GM12878 (cell line): Measurements from ENCODE around the gene CACNA1D. TPM values are rescaled to one million over a fixed set of nuclear protein-coding genes. Genes with fewer than 3 reads are reported as not detected.
A peak's percentile ranks its signal among the peaks of the same experiment; 100 is the strongest.

Experiments used
- ATF7 ChIP-seq: fragments of 450-650 bp; IDR thresholded peaks from 2 replicates; pipeline ENCODE4 v1.6.1; 2016; ENCODE audit warnings: low read depth, mild to moderate bottlenecking
- BHLHE40 ChIP-seq, 2 experiments: fragments of 450-650 bp in 1 of 2; IDR thresholded peaks; 2 replicates each; pipeline ENCODE4 v1.6.1; 2011 to 2017; ENCODE audit warnings: low read depth in 2 of 2, borderline replicate concordance in 1 of 2, improper control_type of control experiment in 1 of 2, low read length in 1 of 2, mild to moderate bottlenecking in 1 of 2
- BRCA1 ChIP-seq: IDR thresholded peaks from 2 replicates; pipeline ENCODE4 v1.6.1; 2011; ENCODE audit warnings: low read depth, low read length, improper control_type of control experiment
- CREM ChIP-seq: IDR thresholded peaks from 2 replicates; pipeline ENCODE4 v1.6.1; 2014; ENCODE audit warnings: antibody characterized with exemption, low read depth
- EED ChIP-seq: sonication (generic); IDR thresholded peaks from 2 replicates; pipeline ENCODE4 v1.6.1; 2016; ENCODE audit warnings: antibody characterized with exemption, low read depth
- MTA2 ChIP-seq: fragments of 450-650 bp; IDR thresholded peaks from 2 replicates; pipeline ENCODE4 v1.6.1; 2016; ENCODE audit warnings: low read depth, mild to moderate bottlenecking, moderate library complexity
- NBN ChIP-seq: fragments of 450-650 bp; IDR thresholded peaks from 2 replicates; pipeline ENCODE4 v1.6.1; 2016
- RAD51 ChIP-seq: fragments of 450-650 bp; IDR thresholded peaks from 2 replicates; pipeline ENCODE4 v1.6.1; 2016; ENCODE audit warnings: moderate library complexity, mild to moderate bottlenecking, inconsistent platforms
- TARDBP ChIP-seq: IDR thresholded peaks from 2 replicates; pipeline ENCODE4 v1.6.1; 2016; ENCODE audit warnings: borderline replicate concordance
- TBL1XR1 ChIP-seq: IDR thresholded peaks from 2 replicates; pipeline ENCODE4 v1.6.1; 2012; ENCODE audit warnings: low read depth, low read length, improper control_type of control experiment
- ZNF24 ChIP-seq: fragments of 450-650 bp; IDR thresholded peaks from 2 replicates; pipeline ENCODE4 v1.6.1; 2017; ENCODE audit warnings: antibody characterized with exemption, mild to moderate bottlenecking
- polyA plus RNA-seq, 11 experiments: library from polyadenylated mRNA; depleted of rRNA in 4 of 11; unstranded in 6 of 11; stranded (reverse) in 5 of 11; fragments of >200 nt; fragmentation: Nextera tagmentation in 4 of 11; fragmentation: Illumina TruSeq in 1 of 11; extraction: Ambion mirVana in 4 of 11; extraction: Trizol in 1 of 11; gene quantifications; 1 replicate in 1 of 11; 2 replicates in 10 of 11; pipeline versions ENCODE4 v1.2.1 to v1.2.3, GENCODE V29; 2011 to 2016; ENCODE audit warnings: inconsistent platforms in 2 of 11, missing spikeins in 2 of 11, low read depth in 1 of 11
- total RNA-seq, 4 experiments: library from RNA; depleted of rRNA in 3 of 4; stranded (reverse); fragments of >200 nt in 3 of 4; fragmentation: Illumina TruSeq in 1 of 4; extraction: Trizol in 1 of 4; gene quantifications; 2 replicates each; pipeline versions ENCODE4 v1.2.1 to v1.2.3, GENCODE V29; 2013 to 2021
- TF ChIP-seq, protein P1 (sequence below): IDR thresholded peaks from 2 replicates; pipeline ENCODE4 v1.6.1; 2012; ENCODE audit warnings: low read depth, low read length, improper control_type of control experiment
- TF ChIP-seq, protein P2 (sequence below): fragments of 450-650 bp; formaldehyde crosslinking; IDR thresholded peaks from 2 replicates; pipeline ENCODE4 v1.5.0; 2022; ENCODE audit warnings: mild to moderate bottlenecking, missing genetic modification characterization
- TF ChIP-seq, protein P3 (sequence below): fragments of 450-650 bp; IDR thresholded peaks from 2 replicates; pipeline ENCODE4 v1.6.1; 2017; ENCODE audit warnings: mild to moderate bottlenecking, low read depth, inconsistent platforms; ENCODE audit not compliant: poor library complexity, severe bottlenecking
- TF ChIP-seq, protein P4 (sequence below): IDR thresholded peaks from 2 replicates; pipeline ENCODE4 v1.6.1; 2012; ENCODE audit warnings: improper control_type of control experiment, low read depth, low read length; ENCODE audit not compliant: insufficient replicate concordance

The CACNA1D gene
- total and polyA plus RNA-seq, 10 of the 15 experiments (the other 5 are each of a cell fraction or from before 2014, with no cell fraction given): 0.21 to 24.4 (median 1.6) TPM

DNA sequence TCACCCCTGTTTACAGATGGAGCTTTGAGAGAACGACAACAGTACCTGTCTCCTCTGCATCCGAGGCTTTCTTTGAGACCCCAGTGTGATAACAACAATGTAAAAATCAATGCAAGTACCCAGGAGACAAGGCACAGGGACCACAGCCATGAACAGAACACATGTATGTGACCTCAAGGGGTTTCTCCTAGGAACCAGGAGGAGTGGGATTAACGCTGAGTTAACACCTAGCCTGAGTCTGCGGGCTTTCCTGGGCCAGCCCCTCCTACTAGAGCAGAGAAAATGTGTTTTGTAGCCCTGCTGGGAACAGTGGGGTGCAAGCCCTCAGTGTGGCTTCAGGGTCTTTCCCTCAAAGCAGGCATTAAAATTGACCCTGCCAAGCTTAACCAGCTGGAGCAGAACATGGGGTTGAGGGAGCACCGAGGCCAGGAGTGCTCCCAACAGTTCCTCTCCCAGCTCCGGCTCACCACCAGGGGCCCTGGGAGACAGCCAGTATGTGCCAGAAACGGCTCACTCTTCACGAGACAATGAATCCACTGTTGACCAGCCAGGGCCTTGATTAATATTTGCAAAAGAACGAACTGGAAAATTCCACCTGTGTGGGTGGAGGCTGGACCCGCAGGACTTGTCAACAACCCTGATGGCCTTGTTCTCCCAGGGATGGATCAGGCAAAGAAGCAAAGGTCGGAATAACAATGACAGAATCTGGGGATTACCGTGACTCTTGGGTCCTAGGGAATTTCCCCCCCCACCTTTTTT, 348.2 kb downstream of the CACNA1D start (continued):
- TF ChIP-seq, protein P1, sequence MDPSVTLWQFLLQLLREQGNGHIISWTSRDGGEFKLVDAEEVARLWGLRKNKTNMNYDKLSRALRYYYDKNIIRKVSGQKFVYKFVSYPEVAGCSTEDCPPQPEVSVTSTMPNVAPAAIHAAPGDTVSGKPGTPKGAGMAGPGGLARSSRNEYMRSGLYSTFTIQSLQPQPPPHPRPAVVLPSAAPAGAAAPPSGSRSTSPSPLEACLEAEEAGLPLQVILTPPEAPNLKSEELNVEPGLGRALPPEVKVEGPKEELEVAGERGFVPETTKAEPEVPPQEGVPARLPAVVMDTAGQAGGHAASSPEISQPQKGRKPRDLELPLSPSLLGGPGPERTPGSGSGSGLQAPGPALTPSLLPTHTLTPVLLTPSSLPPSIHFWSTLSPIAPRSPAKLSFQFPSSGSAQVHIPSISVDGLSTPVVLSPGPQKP: no peak
- TF ChIP-seq MTA2: peak; percentile 25; the same call in 1 of the 2 replicates
- no peak for TF ChIP-seq ZNF24
- TF ChIP-seq TBL1XR1: no peak
- TF ChIP-seq RAD51: no peak
- TF ChIP-seq, protein P2, sequence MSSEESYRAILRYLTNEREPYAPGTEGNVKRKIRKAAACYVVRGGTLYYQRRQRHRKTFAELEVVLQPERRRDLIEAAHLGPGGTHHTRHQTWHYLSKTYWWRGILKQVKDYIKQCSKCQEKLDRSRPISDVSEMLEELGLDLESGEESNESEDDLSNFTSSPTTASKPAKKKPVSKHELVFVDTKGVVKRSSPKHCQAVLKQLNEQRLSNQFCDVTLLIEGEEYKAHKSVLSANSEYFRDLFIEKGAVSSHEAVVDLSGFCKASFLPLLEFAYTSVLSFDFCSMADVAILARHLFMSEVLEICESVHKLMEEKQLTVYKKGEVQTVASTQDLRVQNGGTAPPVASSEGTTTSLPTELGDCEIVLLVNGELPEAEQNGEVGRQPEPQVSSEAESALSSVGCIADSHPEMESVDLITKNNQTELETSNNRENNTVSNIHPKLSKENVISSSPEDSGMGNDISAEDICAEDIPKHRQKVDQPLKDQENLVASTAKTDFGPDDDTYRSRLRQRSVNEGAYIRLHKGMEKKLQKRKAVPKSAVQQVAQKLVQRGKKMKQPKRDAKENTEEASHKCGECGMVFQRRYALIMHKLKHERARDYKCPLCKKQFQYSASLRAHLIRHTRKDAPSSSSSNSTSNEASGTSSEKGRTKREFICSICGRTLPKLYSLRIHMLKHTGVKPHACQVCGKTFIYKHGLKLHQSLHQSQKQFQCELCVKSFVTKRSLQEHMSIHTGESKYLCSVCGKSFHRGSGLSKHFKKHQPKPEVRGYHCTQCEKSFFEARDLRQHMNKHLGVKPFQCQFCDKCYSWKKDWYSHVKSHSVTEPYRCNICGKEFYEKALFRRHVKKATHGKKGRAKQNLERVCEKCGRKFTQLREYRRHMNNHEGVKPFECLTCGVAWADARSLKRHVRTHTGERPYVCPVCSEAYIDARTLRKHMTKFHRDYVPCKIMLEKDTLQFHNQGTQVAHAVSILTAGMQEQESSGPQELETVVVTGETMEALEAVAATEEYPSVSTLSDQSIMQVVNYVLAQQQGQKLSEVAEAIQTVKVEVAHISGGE (CRISPR knock-in tag): no peak
- TF ChIP-seq TARDBP: no peak
- TF ChIP-seq, protein P3, sequence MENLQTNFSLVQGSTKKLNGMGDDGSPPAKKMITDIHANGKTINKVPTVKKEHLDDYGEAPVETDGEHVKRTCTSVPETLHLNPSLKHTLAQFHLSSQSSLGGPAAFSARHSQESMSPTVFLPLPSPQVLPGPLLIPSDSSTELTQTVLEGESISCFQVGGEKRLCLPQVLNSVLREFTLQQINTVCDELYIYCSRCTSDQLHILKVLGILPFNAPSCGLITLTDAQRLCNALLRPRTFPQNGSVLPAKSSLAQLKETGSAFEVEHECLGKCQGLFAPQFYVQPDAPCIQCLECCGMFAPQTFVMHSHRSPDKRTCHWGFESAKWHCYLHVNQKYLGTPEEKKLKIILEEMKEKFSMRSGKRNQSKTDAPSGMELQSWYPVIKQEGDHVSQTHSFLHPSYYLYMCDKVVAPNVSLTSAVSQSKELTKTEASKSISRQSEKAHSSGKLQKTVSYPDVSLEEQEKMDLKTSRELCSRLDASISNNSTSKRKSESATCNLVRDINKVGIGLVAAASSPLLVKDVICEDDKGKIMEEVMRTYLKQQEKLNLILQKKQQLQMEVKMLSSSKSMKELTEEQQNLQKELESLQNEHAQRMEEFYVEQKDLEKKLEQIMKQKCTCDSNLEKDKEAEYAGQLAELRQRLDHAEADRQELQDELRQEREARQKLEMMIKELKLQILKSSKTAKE: peak; percentile 31
- no peak for TF ChIP-seq NBN
- 0 out of 2 replicates have a peak, but pooled peaks have one; percentile 41 for TF ChIP-seq ATF7
- no peak for TF ChIP-seq CREM
- no peak for TF ChIP-seq BRCA1
- TF ChIP-seq EED: no peak
- TF ChIP-seq, protein P4, sequence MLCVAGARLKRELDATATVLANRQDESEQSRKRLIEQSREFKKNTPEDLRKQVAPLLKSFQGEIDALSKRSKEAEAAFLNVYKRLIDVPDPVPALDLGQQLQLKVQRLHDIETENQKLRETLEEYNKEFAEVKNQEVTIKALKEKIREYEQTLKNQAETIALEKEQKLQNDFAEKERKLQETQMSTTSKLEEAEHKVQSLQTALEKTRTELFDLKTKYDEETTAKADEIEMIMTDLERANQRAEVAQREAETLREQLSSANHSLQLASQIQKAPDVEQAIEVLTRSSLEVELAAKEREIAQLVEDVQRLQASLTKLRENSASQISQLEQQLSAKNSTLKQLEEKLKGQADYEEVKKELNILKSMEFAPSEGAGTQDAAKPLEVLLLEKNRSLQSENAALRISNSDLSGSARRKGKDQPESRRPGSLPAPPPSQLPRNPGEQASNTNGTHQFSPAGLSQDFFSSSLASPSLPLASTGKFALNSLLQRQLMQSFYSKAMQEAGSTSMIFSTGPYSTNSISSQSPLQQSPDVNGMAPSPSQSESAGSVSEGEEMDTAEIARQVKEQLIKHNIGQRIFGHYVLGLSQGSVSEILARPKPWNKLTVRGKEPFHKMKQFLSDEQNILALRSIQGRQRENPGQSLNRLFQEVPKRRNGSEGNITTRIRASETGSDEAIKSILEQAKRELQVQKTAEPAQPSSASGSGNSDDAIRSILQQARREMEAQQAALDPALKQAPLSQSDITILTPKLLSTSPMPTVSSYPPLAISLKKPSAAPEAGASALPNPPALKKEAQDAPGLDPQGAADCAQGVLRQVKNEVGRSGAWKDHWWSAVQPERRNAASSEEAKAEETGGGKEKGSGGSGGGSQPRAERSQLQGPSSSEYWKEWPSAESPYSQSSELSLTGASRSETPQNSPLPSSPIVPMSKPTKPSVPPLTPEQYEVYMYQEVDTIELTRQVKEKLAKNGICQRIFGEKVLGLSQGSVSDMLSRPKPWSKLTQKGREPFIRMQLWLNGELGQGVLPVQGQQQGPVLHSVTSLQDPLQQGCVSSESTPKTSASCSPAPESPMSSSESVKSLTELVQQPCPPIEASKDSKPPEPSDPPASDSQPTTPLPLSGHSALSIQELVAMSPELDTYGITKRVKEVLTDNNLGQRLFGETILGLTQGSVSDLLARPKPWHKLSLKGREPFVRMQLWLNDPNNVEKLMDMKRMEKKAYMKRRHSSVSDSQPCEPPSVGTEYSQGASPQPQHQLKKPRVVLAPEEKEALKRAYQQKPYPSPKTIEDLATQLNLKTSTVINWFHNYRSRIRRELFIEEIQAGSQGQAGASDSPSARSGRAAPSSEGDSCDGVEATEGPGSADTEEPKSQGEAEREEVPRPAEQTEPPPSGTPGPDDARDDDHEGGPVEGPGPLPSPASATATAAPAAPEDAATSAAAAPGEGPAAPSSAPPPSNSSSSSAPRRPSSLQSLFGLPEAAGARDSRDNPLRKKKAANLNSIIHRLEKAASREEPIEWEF: no peak
- peak in 1 of 2 experiments; percentile 60; a peak in 2 of 4 replicates for TF ChIP-seq BHLHE40 (IDR thresholded peaks at IDR 0.05; ENCODE audit: borderline replicate concordance in 1 of 2, low read depth in 2 of 2, low read length in 1 of 2)
